Transverse colon (tissue), 1 donor: ENCODE results near the gene KLHL29.

Experiments used
- EP300 ChIP-seq: sonication (generic); formaldehyde crosslinking; IDR thresholded peaks from one replicate; pipeline ENCODE4 v1.6.1; 2017; ENCODE audit warnings: antibody characterized with exemption, low read depth
- POLR2A ChIP-seq: fragments of 450-650 bp; IDR thresholded peaks from one replicate; pipeline ENCODE4 v1.6.1; 2016; ENCODE audit warnings: antibody characterized with exemption, mild to moderate bottlenecking, moderate library complexity

DNA sequence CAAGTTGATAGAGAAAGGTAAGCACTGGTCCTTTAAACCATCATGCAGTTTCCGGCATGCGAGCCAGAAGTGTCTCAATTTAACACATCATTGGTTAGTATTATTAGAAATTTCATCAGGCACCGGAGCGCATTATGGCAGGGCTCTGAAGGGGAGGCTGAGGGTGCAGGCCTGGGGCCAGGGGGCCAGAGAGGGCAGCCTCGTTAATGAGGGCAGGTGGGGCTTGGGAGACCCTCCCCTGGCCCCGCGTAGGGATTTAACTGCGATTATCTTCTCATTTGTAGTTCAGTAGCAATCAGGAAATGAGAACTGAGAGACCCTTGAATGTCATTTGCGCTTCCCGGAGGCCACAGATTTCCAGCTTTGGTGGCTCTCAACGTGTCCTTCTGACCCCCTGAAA, 246.4 kb downstream of the KLHL29 start:
- TF ChIP-seq EP300 (no peak), POLR2A (no peak)
